Right forelimb (tissue), 1 donor: ENCODE measurements around the gene LMAN2.
"Not testable (repeated sequence)": the region's sequence is repeated elsewhere in the genome, so short reads cannot be mapped to it uniquely, and the experiment has no call there.

ENCODE experiments used
- DNase-seq: peaks from one replicate; pipeline ENCODE4 v3.0.0-alpha.2; 2018

Gene LMAN2

DNA sequence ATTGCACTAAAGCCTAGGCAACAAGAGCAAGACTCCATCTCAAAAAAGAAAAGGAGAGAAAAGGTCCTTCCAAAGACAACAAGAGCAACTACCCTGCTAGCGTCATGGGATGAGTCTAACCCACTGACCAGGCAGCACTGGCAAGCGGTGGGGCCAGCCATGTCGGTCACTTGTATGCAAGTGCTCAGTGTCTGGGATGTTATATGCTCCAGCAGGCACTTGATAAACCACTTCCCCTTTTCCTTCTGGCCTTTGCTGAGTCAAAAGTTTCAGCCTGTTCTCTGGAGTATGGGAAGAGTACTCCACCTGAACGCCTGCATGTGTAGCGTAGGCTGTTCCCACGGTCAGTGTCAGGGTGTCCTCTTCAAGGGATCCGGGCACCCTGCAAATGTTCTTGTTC is 30.6 kb downstream of the LMAN2 start:
- DNase-seq, result no peak

DNA sequence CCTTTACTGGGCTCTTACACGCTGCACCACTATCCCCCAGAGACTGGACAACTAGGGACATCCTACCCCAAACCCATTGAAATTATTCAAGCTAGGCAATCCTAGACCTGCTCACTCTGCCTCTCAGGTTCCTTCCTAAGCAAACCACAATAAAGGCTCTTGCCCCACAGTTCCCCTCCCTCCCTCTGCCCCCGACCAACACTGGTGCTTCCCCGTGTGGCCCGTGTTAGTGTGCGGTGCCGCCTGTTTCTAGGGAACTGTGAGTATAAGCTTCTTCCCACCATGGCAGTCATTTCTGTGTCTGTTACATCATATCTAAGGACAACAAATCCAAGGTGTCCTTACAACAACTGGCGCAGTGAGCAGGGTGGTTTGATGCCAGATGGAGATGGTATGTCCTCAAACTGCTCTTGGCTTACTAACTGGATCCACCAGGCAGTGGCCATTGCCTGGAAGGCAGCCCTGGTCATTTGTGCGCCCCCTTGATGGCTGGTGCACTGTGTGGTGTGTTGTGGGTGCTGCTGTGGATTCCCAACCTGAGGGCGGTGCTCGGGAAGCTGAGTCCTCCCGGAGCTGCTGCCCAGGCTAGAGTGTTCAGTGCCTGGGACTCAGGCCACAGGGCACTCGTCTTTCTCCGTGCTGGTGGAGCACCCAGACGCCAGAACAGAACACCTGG is 31.4 kb downstream of the LMAN2 start:
- no peak for DNase-seq

DNA sequence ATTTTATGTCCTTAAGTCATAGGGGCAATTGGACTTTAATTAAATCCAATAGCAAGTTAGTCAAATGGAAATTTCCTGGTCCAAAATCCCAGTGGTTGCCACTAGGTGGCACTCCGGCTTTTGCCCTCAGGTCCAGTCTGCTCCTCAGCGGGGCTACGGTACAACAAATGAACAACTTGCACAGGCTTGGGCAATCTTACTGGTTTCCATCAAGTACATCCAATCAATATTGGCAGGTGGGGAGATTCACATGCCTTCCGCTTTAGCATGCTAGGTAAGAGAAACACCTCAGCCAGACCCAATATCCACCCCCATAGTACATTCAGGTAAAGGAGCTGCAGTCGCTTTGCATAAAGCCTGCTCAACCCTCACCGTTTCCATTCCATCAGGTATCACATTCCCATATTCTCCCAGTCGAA is 33.5 kb downstream of the LMAN2 start:
- no peak for DNase-seq

DNA sequence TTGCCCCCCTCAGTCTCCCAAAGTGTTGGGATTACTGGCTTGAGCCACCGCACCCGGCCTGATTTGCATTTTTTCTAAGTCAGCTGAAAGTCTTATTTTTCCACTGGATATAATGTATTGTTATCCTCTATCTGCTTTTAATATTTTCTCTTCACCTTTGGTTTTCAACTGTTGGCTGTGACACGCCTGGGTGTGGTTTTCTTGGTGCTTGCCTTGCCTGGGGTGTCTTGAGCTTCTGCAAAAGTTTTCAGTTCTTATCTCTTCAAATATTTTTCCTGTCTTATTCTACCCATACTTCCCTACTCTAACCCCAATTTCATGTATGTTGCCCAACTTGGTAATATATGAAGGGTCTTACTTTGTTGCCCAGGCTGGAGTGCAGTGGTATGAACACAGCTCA is 35.5 kb downstream of the LMAN2 start:
- no peak for DNase-seq

DNA sequence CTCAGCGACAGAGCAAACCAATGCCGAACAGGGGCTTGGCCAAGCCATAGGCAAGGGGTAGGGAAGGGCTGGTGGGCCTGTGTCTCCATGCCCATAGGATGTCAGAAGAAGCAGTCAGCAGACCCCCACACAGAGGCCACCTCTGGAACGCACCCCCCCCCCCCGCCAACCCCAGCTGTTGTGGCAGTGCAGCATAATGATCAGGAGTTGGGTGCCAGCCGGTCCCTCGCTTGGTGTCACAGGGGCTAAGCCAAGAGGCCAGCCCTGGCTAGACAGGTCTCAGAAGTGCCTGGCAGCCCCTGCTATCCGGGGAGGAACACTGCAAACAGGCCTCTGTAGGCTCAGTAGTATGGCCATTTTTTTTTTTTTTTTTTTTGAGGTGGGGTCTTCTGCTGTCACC is 36.1 kb downstream of the LMAN2 start:
- DNase-seq, result no peak

DNA sequence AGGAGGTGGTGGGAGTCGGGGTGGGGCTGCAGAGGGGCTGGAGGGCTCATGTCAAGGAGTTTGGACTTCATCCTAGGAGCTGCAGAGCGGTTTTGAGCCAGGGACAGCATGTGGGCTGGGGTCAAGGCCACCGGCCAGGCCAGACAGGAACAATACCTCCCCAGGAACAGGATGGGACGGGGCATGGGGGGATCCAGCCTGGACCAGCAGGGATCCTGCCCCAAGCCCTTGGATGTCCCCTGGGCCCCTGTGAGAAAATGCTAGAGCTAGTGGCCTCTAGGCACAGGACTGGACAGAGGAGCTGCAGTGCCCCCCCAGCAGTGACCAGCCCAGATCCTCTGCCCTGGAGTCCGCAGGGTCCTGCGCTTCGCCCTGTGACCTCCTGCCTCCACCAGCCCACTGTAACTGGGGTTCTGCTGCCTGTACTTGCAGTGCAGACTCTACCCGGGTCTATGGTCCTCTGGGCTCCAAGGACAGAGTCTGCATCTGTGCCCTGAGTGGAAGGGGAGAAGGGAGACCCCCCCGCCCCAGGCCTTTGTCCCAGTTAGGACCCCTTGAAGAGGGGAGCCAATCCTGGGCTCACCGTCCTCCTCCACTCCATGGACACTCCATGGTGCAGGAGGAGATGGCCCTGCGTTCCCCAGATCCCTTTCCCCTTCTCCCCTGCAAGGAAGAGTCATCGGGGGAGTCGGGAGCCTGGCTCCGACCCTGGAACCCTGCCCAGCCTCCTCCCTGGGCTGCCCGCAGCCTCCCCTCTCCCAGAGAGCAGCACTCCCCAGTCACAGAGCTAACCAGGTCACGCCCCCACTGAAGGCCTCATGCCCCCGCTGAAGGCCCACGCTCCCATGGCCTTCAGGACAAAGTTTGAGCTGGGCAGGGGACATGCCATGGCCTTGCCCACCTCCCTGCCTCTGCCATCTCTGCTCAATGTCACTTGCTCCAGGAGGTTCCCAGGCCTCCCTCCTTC is 36.8 kb downstream of the LMAN2 start:
- DNase-seq, result no peak

DNA sequence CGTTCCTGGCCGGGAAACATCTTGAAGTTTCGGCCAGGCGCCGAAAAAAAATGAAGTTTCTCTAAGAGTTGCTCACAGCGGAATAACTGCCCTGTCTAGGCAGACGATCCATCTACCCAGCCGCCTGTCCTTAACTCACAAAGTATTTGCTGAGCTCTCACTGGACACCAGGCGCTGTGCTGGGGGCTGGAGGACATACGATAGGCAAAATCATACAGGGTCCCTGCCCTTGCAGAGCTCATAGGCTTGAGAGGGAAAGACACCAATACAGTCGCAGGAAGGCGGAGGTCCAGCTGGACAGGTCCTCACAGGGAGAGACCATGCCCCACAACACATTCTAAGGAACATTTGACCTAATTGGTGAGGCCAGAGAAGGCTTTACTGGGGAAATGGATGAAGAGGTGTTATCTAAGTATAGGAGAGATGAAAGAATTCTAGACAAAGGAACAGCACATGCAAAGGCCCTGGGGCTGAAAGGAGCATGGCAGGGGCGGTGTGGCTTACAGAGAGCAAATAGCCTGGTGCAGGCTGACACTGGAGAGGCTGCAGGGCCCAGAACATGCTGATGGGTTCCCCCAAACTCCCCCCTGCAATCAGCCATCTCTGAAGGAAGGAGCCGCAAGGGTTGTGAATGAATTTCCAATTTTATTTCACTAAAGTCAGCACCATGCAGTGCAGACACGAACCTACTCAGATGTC is 37.8 kb downstream of the LMAN2 start:
- peak; percentile 22 for DNase-seq

DNA sequence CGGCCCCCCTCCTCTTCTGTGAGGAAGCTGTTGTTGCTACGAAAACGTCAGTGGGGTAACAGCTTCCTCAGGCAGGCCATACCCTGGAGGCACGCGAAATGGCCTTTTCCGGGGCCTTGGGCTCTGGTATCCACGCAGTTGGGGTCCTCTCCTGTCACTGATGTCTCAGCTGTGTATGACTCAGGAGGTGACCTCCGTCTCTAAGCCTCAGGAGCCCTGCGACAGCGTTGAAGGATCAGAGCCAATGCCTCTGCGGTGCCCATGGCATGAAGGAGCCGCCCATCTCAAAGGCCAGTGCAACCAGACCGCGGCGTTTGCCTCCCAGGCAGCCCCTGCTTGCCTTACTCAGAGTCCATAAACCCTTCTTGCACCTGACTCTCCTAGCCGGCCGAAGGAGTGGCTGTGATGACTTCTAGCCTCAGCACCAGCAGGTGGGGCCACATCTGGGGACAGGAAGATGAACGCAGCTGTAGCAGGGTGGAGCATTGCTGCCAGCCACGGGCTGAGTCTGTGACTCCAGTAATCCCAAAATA is 38.8 kb downstream of the LMAN2 start:
- peak; percentile 50 for DNase-seq

DNA sequence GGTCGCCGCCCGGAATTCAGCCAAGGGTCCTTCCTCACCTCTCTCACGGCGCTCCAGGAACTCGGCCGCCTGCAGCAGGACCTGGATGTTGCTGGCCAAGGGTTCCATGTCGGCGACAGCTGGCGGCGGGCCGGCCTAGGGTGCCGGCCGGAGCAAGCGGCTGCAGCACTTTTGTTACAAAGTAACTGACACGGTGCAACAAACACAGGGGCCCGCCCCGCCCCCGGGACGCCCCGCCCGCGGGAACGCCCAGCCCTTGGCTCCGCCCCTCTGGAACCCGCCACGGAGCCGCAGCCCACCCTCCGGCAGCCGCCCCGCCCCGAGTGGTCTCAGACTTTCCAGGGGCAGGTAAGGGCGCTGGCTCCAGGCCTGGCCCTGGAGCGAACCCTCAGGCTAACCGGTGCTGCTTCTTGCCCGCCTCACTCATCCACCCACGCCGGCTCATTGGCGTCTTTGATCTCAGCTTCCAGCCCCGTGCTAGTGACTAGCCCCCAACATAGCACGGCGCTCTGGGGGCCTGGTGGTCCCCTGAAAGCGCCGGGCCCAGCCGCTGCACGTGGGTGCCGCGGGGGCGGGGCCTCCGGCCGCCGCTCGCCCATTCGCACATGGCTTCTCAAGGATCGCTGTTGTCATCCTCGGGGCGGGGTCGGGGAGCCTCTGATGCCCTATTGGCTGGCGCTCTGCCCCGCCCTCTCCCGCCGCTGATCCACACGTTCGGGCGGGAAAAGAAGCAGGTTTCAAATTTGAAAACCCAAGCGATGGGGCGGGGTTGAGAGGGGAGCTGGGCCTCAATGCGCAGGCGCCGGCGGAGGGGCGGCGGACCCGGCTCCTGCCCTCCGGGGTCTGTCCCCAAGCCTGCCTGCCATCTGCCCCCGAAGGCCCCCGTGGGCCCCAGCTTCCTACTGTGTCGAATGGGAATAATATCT is 39.5 kb downstream of the LMAN2 start, which contains the start of gene MXD3:
TSS of gene MXD3 (minus strand) at position 176 of the 926 bp plus-strand sequence. CDS start at position 108, 68 bp downstream.
- DNase-seq, result peak; percentile 96

DNA sequence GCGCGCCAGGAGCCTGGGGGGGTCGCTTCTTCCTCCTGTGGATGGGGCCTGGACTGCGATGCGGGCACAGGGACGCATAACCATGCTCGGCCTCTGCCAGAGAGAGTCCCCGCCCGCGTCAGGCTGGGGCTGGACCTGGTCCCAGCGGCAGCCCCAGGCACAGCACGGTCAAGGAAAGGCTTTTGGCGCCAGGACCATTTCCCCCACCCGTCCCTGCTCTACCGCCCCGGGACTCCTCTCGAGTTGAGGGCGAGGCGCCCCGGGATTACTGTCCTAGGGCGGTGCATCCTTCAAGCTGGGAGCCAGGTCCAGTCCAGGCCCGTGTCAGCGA is 40.1 kb downstream of the LMAN2 start:
- no peak for DNase-seq

DNA sequence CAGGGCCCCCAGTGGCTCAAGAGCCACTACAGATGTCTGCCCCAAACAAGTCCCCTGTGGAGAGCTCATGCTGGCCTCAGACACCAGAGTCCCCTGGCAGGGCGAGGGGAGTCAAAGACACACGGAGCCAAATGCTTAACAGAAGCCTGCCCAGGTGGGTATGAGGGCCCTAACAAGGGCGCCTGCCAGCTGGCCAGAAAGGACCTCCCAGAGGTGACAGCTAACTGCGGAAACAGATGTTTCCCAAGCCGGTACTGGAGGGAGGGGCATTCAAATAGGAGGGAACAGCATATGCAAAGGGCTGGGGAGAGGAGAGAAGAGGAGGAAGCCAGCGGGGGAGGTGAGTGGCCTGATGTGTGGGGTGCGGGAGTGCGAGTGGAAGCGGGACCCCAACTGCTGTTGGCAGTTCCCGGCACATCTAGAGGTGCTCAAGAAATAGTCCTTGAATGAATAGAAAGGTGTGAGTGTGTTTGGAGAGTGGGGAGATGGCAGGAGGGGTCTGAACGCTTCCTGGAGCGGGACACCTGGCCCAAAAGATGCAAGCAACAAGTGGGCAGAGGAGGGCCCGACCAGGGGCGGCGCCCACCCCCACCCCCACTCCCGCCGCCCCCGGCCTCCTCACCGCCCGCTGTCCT is 40.6 kb downstream of the LMAN2 start:
- peak; percentile 41 for DNase-seq

DNA sequence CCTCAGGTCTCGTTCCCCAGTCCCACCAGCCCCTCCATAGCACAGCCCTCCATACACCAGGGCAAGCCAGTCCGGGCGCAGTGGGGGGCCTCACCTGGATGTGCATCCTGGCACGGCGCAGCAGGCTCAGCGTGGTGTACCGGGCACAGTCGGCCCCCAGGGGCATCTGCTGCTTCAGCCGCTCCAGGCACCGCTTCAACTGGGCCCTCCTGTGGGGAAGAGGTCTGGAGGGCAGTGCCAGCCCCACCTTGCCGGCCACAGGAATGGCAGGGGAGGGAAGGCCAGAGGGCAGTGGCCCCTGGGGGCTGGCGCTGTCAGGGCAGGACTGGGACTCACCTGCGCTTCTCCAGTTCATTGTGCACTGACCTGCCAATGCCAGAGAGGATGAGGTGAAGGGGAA is 41.1 kb downstream of the LMAN2 start:
- DNase-seq, result peak; percentile 41

DNA sequence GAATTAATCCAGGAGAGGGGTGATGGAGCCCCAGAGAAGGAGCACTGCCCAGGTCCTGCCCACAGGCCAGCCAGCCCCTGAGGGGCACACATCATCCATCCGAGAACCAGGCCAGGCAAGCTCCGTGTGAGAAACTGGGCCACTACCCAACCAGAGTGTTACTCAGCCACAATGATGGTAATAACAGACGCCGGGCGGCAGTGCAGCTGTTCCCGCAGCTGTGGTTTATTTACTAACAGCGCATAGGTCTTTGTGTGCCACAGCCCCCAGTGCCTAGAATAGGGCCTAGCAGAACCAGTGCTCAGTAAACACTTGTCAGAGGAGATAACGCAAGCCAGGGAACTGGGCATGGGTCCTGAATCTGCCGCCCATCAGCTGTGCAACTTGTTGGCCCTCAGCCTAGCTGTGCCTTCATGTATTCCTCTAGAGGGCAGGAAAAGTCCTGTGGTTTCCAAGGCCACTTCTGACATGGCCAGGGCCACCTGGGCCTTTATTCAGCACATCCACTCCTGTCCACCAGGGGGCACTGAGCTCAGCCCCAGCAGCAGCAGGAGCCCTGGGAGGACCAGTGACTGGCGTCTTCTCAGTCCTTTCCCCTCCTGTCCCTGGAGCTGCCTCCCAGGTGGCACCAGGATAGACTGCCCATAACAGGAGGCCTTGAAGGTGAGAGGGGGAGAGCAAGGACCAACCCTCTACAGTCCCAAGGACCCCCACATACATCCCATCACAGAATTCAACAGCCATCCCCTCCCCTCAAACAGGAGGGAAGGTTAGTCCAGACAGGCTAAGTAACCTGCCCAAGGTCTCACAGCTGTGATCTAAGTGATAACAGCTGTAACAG is 41.9 kb downstream of the LMAN2 start:
- DNase-seq, result peak; percentile 76

DNA sequence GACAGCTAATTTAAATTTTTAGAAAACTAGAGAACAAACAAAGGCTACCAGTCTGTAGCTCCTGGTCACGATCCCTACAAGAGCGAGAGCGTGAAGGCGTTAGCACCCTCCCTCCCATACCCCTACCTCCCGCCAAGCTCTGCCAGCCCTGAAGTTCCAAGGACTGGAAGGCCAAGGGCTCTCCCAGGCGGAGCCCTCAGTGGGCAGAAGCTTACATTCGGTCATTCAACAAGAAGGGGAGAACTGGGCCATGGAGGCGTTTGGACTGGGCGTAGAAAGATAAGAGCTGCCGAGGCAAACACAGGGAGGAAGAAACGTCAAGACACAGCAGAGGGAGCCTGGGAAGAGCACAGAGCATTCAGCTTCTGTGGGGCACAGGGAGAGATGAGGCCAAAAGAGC is 42.7 kb downstream of the LMAN2 start:
- DNase-seq, result no peak

DNA sequence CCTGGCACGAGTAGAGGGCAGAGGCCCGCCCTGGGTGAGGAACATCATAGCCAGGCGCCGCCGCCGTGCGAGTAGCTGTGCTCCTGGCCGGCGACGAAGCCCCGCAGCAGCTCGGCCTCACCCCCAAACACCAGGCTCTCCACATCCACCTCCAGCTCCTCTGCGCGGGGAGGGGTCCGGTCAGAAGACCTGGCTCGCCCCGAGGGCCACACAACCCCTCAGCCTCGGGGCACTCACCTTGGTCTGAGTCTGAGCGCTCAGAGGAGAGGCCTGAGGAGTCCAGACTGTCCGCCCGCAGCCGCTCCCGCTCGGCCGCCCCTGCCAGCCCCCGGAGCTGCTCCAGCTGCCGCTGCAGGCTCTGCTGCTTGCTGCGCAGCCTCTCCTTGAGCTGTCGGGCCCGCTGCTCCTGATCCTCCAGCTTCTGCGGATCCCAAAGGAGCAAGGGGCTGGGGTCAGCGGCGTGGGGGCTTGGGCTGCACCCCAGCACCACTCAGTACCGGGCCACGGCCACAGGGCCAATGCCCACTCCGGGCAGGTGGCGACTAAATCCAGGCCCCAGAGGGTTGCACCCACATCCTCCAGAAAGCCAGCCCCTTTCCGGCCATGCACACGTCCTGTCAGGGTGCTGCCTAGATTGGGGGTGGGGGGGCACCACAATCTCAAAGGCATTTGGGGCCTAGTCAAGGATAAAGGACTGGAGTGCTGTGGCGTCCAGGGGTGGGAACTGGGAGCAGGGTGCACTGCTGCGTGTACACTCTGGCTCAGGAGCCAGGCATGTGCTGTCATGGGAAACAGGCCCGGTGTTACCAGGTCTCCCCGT is 43.7 kb downstream of the LMAN2 start:
- DNase-seq, result no peak

DNA sequence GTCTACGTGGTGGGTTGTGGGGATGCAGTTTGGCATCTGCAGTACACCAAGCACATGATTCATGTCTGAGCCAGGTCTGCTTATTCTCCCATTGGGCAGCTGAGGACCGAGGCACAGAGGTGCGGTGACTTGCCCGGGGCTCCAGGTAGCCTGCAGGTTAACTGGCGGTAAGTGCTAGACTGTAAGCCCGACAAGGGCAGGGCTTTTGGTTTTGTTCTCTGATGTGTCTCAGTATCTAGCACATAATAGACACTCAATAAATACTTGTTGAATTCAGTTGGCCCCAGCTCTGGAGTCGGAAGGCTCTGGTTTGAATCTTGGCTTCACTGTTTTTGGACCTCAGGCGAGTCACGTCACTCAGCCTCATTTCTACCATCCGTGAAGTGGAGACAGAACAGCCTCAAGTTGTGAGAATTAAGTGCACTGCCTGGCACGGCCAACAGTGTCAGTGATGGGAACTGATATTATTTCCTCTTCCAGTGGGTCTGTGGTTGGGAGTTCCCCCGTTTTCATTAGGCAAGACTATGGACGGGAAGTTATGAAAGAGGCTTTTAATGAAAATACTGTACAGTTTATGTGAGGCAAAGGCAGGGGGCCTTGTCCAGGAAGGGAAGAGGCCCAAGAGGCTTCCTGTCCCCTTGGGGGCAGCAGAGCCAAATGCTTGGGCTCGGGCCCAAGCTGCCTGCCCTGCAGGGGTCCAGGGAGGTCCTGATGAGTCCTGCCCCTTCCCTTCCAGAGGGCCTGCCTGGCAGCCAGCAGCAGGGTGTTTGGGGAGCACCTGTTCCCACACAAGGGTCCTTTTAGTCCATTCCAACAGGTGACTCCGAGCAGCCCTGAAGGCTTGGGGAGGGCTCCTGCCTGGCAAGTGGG is 44.6 kb downstream of the LMAN2 start:
- DNase-seq, result no peak

DNA sequence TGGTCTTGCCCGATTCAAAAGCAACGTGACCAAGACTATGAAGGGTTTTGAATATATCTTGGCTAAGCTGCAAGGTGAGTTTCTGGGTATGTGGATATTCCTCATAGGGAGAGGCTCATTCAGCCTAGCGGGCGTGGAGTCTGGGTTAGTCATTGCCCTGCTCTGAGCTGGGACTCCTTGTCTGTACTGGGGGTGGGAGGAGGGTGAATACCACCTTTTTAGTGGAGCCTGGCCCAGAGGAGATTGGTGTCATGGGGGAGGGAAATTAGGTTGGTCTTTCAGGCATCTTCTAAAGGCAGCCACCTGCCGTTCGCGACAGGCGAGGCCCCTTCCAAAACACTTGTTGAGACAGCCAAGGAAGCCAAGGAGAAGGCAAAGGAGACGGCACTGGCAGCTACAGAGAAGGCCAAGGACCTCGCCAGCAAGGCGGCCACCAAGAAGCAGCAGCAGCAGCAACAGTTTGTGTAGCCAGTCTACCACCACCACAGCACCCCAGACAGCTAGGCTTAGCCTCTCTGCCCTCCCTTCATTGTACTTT is 45.3 kb downstream of the LMAN2 start:
- not testable (repeated sequence) for DNase-seq

DNA sequence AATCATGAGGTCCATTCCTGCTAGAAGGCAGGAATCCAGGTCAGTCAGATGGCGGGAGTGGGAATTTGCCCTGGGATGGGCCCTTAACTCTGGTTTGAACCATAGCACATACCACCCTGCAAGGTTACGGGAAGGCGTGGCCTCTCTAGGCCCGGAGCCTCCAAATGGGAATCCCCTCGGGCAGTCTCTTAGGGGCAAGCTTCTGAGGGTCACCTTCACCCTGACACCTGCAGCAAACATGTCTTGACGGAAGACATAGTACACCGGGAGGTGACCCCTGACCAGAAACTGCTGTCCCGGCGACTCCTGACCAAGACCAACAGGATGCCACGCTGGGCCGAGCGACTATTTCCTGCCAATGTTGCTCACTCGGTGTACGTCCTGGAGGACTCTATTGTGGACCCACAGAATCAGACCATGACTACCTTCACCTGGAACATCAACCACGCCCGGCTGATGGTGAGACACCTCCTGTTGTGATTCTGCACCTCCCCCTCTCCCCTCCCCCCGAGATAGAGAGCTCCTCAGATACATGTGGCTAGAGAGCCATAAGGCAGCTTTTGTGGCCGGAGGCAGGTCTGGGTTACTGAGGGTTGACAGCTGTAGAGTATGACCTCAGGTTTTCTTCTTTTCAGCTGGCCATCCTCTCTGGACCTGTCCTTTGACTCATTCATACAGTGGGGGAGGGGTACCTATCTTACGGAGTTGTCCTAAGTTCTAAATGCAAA is 46.9 kb downstream of the LMAN2 start:
- DNase-seq, result no peak
